ENCODE measurements around the gene FOXC2. TPM values are rescaled to one million over a fixed set of nuclear protein-coding genes. Genes with fewer than 3 reads are reported as not detected.

The FOXC2 gene
- total and polyA plus RNA-seq, 2 experiments from 2014 or later: 1.2 to 2.5 TPM

- peak overlapping the region; percentile 95 for H2AFZ ChIP-seq
- H3K9me2 ChIP-seq (ENCODE audit: insufficient read depth): no peaks in the 10 kb centered on the region
- peaks cover 10% of the 10 kb centered on the region for H3K4me1 ChIP-seq (ENCODE audit: insufficient read depth)
- H3K79me2 ChIP-seq (ENCODE audit: insufficient read depth): peaks cover 16% of the 10 kb centered on the region
- H3K27me3 ChIP-seq (replicated peaks; ENCODE audit: insufficient read depth): 0 out of 2 replicates have a peak, but pooled peaks cover 8% of the 10 kb centered on the region
- H3F3A ChIP-seq (ENCODE audit: insufficient read depth): peaks cover 5% of the 10 kb centered on the region; the same call in 1 of the 2 replicates
- no peak for TF ChIP-seq EZH2 (IDR thresholded peaks at IDR 0.05; ENCODE audit: insufficient read depth, poor library complexity, severe bottlenecking)
- TF ChIP-seq EZH2phosphoT487 (IDR thresholded peaks at IDR 0.05; ENCODE audit: insufficient read depth, low read depth): no peak
- H3K9me3 ChIP-seq (ENCODE audit: low read depth): no peaks in the 10 kb centered on the region
- H3K27ac ChIP-seq: peak overlapping the region; percentile 55
- no peaks in the 10 kb centered on the region for H3K36me3 ChIP-seq (ENCODE audit: low read depth)
- no peaks in the 10 kb centered on the region for H4K20me1 ChIP-seq (ENCODE audit: insufficient read depth)
- DNase-seq: no peak
- 3 to 7% methylated on average over 10 of the region's 10 CpGs for WGBS, 2 experiments (ENCODE audit: low coverage in 1 of 2, low lambda C conversion rate in 2 of 2, missing lambda C conversion rate in 2 of 2)
- peak overlapping the region; percentile 90 for H3K4me3 ChIP-seq
- in situ Hi-C loops (cut with MboI): no loop called here
- peak overlapping the region; percentile 95 for H3K9ac ChIP-seq
- peak overlapping the region; percentile 92 for H3K4me2 ChIP-seq (ENCODE audit: unreplicated experiment)
These were observed 12.1 kb upstream of the FOXC2 start for GRCh38 chr16:86554599-86554916.

- no peaks in the 10 kb centered on the region for H4K20me1 ChIP-seq (ENCODE audit: insufficient read depth)
- H3K79me2 ChIP-seq (ENCODE audit: insufficient read depth): peaks cover 16% of the 10 kb centered on the region
- peak within 1 kb of the TSS; percentile 95 for H2AFZ ChIP-seq
- H3K36me3 ChIP-seq (ENCODE audit: low read depth): no peaks in the 10 kb centered on the region
- H3K4me3 ChIP-seq: peak within 1 kb of the TSS; percentile 90
- no peak for TF ChIP-seq EZH2phosphoT487 (IDR thresholded peaks at IDR 0.05; ENCODE audit: insufficient read depth, low read depth)
- TF ChIP-seq EZH2 (IDR thresholded peaks at IDR 0.05; ENCODE audit: insufficient read depth, poor library complexity, severe bottlenecking): no peak
- peak within 1 kb of the TSS; percentile 95 for H3K9ac ChIP-seq
- in situ Hi-C loops (cut with MboI): no loop called here
- 0 out of 2 replicates have a peak, but pooled peaks cover 8% of the 10 kb centered on the region for H3K27me3 ChIP-seq (replicated peaks; ENCODE audit: insufficient read depth)
- no peaks in the 10 kb centered on the region for H3K9me2 ChIP-seq (ENCODE audit: insufficient read depth)
- H3K27ac ChIP-seq: peak within 1 kb of the TSS; percentile 55
- H3F3A ChIP-seq (ENCODE audit: insufficient read depth): peaks cover 5% of the 10 kb centered on the region; the same call in 1 of the 2 replicates
- peaks cover 10% of the 10 kb centered on the region for H3K4me1 ChIP-seq (ENCODE audit: insufficient read depth)
- WGBS, 2 experiments (ENCODE audit: low coverage in 1 of 2, low lambda C conversion rate in 2 of 2, missing lambda C conversion rate in 2 of 2): 4% methylated on average over 56 to 67 of the region's 70 CpGs
- H3K4me2 ChIP-seq (ENCODE audit: unreplicated experiment): peak within 1 kb of the TSS; percentile 92
- DNase-seq: peak; percentile 95
- H3K9me3 ChIP-seq (ENCODE audit: low read depth): no peaks in the 10 kb centered on the region
These were observed 11.5 kb upstream of the FOXC2 start, which contains the start of gene MTHFSD for GRCh38 chr16:86554917-86555703. MTHFSD (minus strand) TSS chr16:86555235; CDS start chr16:86555184, 51 bp downstream.

GRCh38 chr16:86555704-86556075, 10.9 kb upstream of the FOXC2 start:
- in situ Hi-C loops (cut with MboI): no loop called here
- Histone ChIP-seq H3K79me2 (ENCODE audit: insufficient read depth) (peaks cover 16% of the 10 kb centered on the region), H3K9ac (peak overlapping the region; percentile 95), H3K4me3 (peak overlapping the region; percentile 90), H3K4me2 (ENCODE audit: unreplicated experiment) (peak overlapping the region; percentile 92), H2AFZ (peak overlapping the region; percentile 95), H3K9me3 (ENCODE audit: low read depth) (no peaks in the 10 kb centered on the region), H3K36me3 (ENCODE audit: low read depth) (no peaks in the 10 kb centered on the region), H3K9me2 (ENCODE audit: insufficient read depth) (no peaks in the 10 kb centered on the region), H3F3A (ENCODE audit: insufficient read depth) (peaks cover 5% of the 10 kb centered on the region; the same call in 1 of the 2 replicates), H3K4me1 (ENCODE audit: insufficient read depth) (peaks cover 10% of the 10 kb centered on the region), H3K27me3 (replicated peaks; ENCODE audit: insufficient read depth) (0 out of 2 replicates have a peak, but pooled peaks cover 8% of the 10 kb centered on the region), H4K20me1 (ENCODE audit: insufficient read depth) (no peaks in the 10 kb centered on the region), H3K27ac (peak overlapping the region; percentile 55; the same call in 1 of the 2 replicates)
- WGBS, 2 experiments (ENCODE audit: low coverage in 1 of 2, low lambda C conversion rate in 2 of 2, missing lambda C conversion rate in 2 of 2): 10 to 11% methylated on average over 17 of the region's 17 CpGs
- no peak for TF ChIP-seq EZH2phosphoT487 (IDR thresholded peaks at IDR 0.05; ENCODE audit: insufficient read depth, low read depth)
- TF ChIP-seq EZH2 (IDR thresholded peaks at IDR 0.05; ENCODE audit: insufficient read depth, poor library complexity, severe bottlenecking): no peak
- DNase-seq: peak; percentile 49

- Histone ChIP-seq H3K4me2 (ENCODE audit: unreplicated experiment) (no peak overlapping the region), H2AFZ (peak overlapping the region; percentile 95), H4K20me1 (ENCODE audit: insufficient read depth) (no peaks in the 10 kb centered on the region), H3K36me3 (ENCODE audit: low read depth) (no peaks in the 10 kb centered on the region), H3F3A (ENCODE audit: insufficient read depth) (peaks cover 5% of the 10 kb centered on the region; the same call in 1 of the 2 replicates), H3K27ac (no peak overlapping the region), H3K4me3 (no peak overlapping the region), H3K9me2 (ENCODE audit: insufficient read depth) (no peaks in the 10 kb centered on the region), H3K9me3 (ENCODE audit: low read depth) (no peaks in the 10 kb centered on the region), H3K4me1 (ENCODE audit: insufficient read depth) (peaks cover 10% of the 10 kb centered on the region), H3K79me2 (ENCODE audit: insufficient read depth) (peaks cover 16% of the 10 kb centered on the region), H3K9ac (no peak overlapping the region), H3K27me3 (replicated peaks; ENCODE audit: insufficient read depth) (0 out of 2 replicates have a peak, but pooled peaks cover 8% of the 10 kb centered on the region)
- in situ Hi-C loops (cut with MboI): no loop called here
- no peak for DNase-seq
- 86% methylated on average over 5 of the region's 5 CpGs for WGBS, 2 experiments (ENCODE audit: low coverage in 1 of 2, low lambda C conversion rate in 2 of 2, missing lambda C conversion rate in 2 of 2)
- TF ChIP-seq EZH2 (IDR thresholded peaks at IDR 0.05; ENCODE audit: insufficient read depth, poor library complexity, severe bottlenecking): no peak
- no peak for TF ChIP-seq EZH2phosphoT487 (IDR thresholded peaks at IDR 0.05; ENCODE audit: insufficient read depth, low read depth)
These were observed 10.1 kb upstream of the FOXC2 start for GRCh38 chr16:86556576-86556975.

All from GM23248 (cell line).